ENCODE results near the gene NADSYN1.

NADSYN1 gene

GRCh38 chr11:71502026-71502425 is 49.0 kb downstream of the NADSYN1 start:
- no peak for DNase-seq (ENCODE audit: low read depth)
- TF ChIP-seq CTCF (IDR thresholded peaks at IDR 0.05; ENCODE audit: insufficient read depth, low read depth, low read length, missing control alignments), result no peak
- H3K4me3 ChIP-seq (ENCODE audit: low read depth, low read length), result no peak overlapping the region

GRCh38 chr11:71502871-71503435 is 50.0 kb downstream of the NADSYN1 start:
- DNase-seq (ENCODE audit: low read depth), result no peak
- no peak for TF ChIP-seq CTCF (IDR thresholded peaks at IDR 0.05; ENCODE audit: insufficient read depth, low read depth, low read length, missing control alignments)
- no peak overlapping the region for H3K4me3 ChIP-seq (ENCODE audit: low read depth, low read length)

GRCh38 chr11:71504531-71504930 is 51.5 kb downstream of the NADSYN1 start:
- no peak for DNase-seq (ENCODE audit: low read depth)
- no peak overlapping the region for H3K4me3 ChIP-seq (ENCODE audit: low read depth, low read length)
- no peak for TF ChIP-seq CTCF (IDR thresholded peaks at IDR 0.05; ENCODE audit: insufficient read depth, low read depth, low read length, missing control alignments)

GRCh38 chr11:71505001-71505400 is 52.0 kb downstream of the NADSYN1 start:
- H3K4me3 ChIP-seq (ENCODE audit: low read depth, low read length), result no peak overlapping the region
- no peak for TF ChIP-seq CTCF (IDR thresholded peaks at IDR 0.05; ENCODE audit: insufficient read depth, low read depth, low read length, missing control alignments)
- no peak for DNase-seq (ENCODE audit: low read depth)

- no peak for TF ChIP-seq CTCF (IDR thresholded peaks at IDR 0.05; ENCODE audit: insufficient read depth, low read depth, low read length, missing control alignments)
- no peak for DNase-seq (ENCODE audit: low read depth)
- no peak overlapping the region for H3K4me3 ChIP-seq (ENCODE audit: low read depth, low read length)
These were observed 52.8 kb downstream of the NADSYN1 start for GRCh38 chr11:71505781-71506180.

- H3K4me3 ChIP-seq (ENCODE audit: low read depth, low read length), result no peak overlapping the region
- no peak for TF ChIP-seq CTCF (IDR thresholded peaks at IDR 0.05; ENCODE audit: insufficient read depth, low read depth, low read length, missing control alignments)
- no peak for DNase-seq (ENCODE audit: low read depth)
These were observed 54.1 kb downstream of the NADSYN1 start for GRCh38 chr11:71507102-71507501.
